K562 (cell line): ENCODE data around the gene MAK. TPM values are rescaled to one million over a fixed set of nuclear protein-coding genes. Genes with fewer than 3 reads are reported as not detected.

ENCODE experiments used
- BACH1 ChIP-seq: fragments of 200-800 bp; sonication (Bioruptor generic); IDR thresholded peaks from 2 replicates; pipeline ENCODE4 v1.6.1; 2016; ENCODE audit warnings: missing genetic modification characterization, missing compliant biosample characterization
- CAMTA2 ChIP-seq: fragments of 250-450 bp; sonication (Bioruptor Pico); conservative IDR thresholded peaks from 2 replicates; pipeline ENCODE4 v1.5.1; 2022
- CHD2 ChIP-seq: IDR thresholded peaks from 2 replicates; pipeline ENCODE4 v1.6.1; 2011; ENCODE audit warnings: low read depth, low read length
- FIP1L1 ChIP-seq: fragments of 200-400 bp; formaldehyde crosslinking; IDR thresholded peaks from 2 replicates; pipeline ENCODE4 v1.6.1; 2018; ENCODE audit warnings: mild to moderate bottlenecking, low read depth, low read length; ENCODE audit not compliant: poor library complexity, severe bottlenecking
- GATAD2B ChIP-seq: fragments of 450-650 bp; IDR thresholded peaks from 2 replicates; pipeline ENCODE4 v1.6.1; 2017; ENCODE audit warnings: mild to moderate bottlenecking, borderline replicate concordance
- HDAC3 ChIP-seq: fragments of 450-650 bp; IDR thresholded peaks from 2 replicates; pipeline ENCODE4 v1.6.1; 2018; ENCODE audit warnings: borderline replicate concordance, mild to moderate bottlenecking, moderate library complexity; ENCODE audit not compliant: partially characterized antibody
- HDAC6 ChIP-seq: IDR thresholded peaks from 2 replicates; pipeline ENCODE4 v1.6.1; 2012; ENCODE audit warnings: low read depth, mild to moderate bottlenecking, control low read depth, inconsistent platforms, low read length, moderate library complexity
- HMG20B ChIP-seq: fragments of 250-450 bp; sonication (Bioruptor Pico); IDR thresholded peaks from 2 replicates; pipeline ENCODE4 v1.5.0; 2021; ENCODE audit warnings: mild to moderate bottlenecking
- HNRNPUL1 ChIP-seq: fragments of 200-400 bp; formaldehyde crosslinking; IDR thresholded peaks from 2 replicates; pipeline ENCODE4 v1.6.1; 2017; ENCODE audit warnings: low read length
- KDM4B ChIP-seq, 2 experiments: fragments of 450-650 bp in 1 of 2; sonication (generic) in 1 of 2; IDR thresholded peaks; 2 replicates each; pipeline ENCODE4 v1.6.1; 2016 to 2017; ENCODE audit warnings: borderline replicate concordance in 2 of 2, antibody characterized with exemption in 1 of 2, low read depth in 1 of 2, mild to moderate bottlenecking in 1 of 2
- NRF1 ChIP-seq, 2 experiments: fragments of 450-650 bp; IDR thresholded peaks in 1 of 2; conservative IDR thresholded peaks in 1 of 2; 2 replicates each; pipeline ENCODE4 v1.6.1; 2014; ENCODE audit warnings: mild to moderate bottlenecking in 2 of 2
- POLR2H ChIP-seq: IDR thresholded peaks from 2 replicates; pipeline ENCODE4 v1.6.1; 2016; ENCODE audit warnings: missing genetic modification characterization, low read depth, mild to moderate bottlenecking, control low read depth, missing compliant biosample characterization, moderate library complexity
- RHOXF2B ChIP-seq: fragments of 250-450 bp; sonication (Bioruptor Pico); conservative IDR thresholded peaks from 2 replicates; pipeline ENCODE4 v1.5.1; 2021
- SMC3 ChIP-seq: conservative IDR thresholded peaks from 2 replicates; pipeline ENCODE4 v1.6.1; 2011; ENCODE audit warnings: low read depth, low read length, improper control_type of control experiment; ENCODE audit not compliant: insufficient read depth
- SRSF1 ChIP-seq: fragments of 200-400 bp; formaldehyde crosslinking; IDR thresholded peaks from 2 replicates; pipeline ENCODE4 v1.6.1; 2017; ENCODE audit warnings: mild to moderate bottlenecking, low read depth, low read length, moderate library complexity
- U2AF1 ChIP-seq: fragments of 200-400 bp; formaldehyde crosslinking; optimal IDR thresholded peaks from 2 replicates; pipeline ENCODE3; 2017; ENCODE audit warnings: mild to moderate bottlenecking, low read depth, low read length, moderate library complexity
- ZFP1 ChIP-seq: fragments of 450-650 bp; formaldehyde crosslinking; IDR thresholded peaks from 2 replicates; pipeline ENCODE4 v1.4.0; 2020; ENCODE audit warnings: mild to moderate bottlenecking, mixed read lengths
- ZNF24 ChIP-seq: fragments of 450-650 bp; IDR thresholded peaks from 2 replicates; pipeline ENCODE4 v1.6.1; 2016
- ZNF41 ChIP-seq: fragments of 250-450 bp; sonication (Bioruptor Pico); conservative IDR thresholded peaks from 2 replicates; pipeline ENCODE4 v1.4.0; 2020; ENCODE audit warnings: mild to moderate bottlenecking
- ZNF589 ChIP-seq: fragments of 200-800 bp; sonication (Bioruptor generic); IDR thresholded peaks from 2 replicates; pipeline ENCODE4 v1.6.1; 2016; ENCODE audit warnings: low read depth, missing genetic modification characterization, missing compliant biosample characterization
- ZNF75A ChIP-seq: fragments of 450-650 bp; formaldehyde crosslinking; IDR thresholded peaks from 2 replicates; pipeline ENCODE4 v1.4.0; 2020; ENCODE audit warnings: mild to moderate bottlenecking
- polyA plus RNA-seq, 8 experiments: library from polyadenylated mRNA; depleted of rRNA in 4 of 8; stranded (reverse) in 5 of 8; unstranded in 3 of 8; fragments of >200 nt; fragmentation: Nextera tagmentation in 2 of 8; fragmentation: Illumina TruSeq in 1 of 8; extraction: Ambion mirVana in 2 of 8; extraction: Trizol in 1 of 8; gene quantifications; 2 replicates each; pipeline versions ENCODE4 v1.2.1 to v1.2.3, GENCODE V29; 2011 to 2014; ENCODE audit warnings: inconsistent platforms in 1 of 8, missing spikeins in 1 of 8
- total RNA-seq, 7 experiments: library from RNA; depleted of rRNA in 6 of 7; stranded (reverse); fragments of >200 nt in 6 of 7; fragmentation: Illumina TruSeq in 2 of 7; extraction: Trizol in 2 of 7; gene quantifications; 2 replicates each; pipeline versions ENCODE4 v1.2.1 to v1.2.3, GENCODE V29; 2011 to 2021; ENCODE audit warnings: low replicate concordance in 1 of 7
- TF ChIP-seq, protein P1 (sequence below): fragments of 250-450 bp; sonication (Bioruptor Pico); IDR thresholded peaks from 2 replicates; pipeline ENCODE4 v1.9.0; 2021; ENCODE audit warnings: mild to moderate bottlenecking, inconsistent platforms
- TF ChIP-seq, protein P2 (sequence below): IDR thresholded peaks from 3 replicates; pipeline ENCODE4 v1.6.1; 2011; ENCODE audit warnings: borderline replicate concordance, mild to moderate bottlenecking, moderate library complexity; ENCODE audit not compliant: insufficient read length; ENCODE audit errors: extremely low read depth
- TF ChIP-seq, protein P3 (sequence below): fragments of 250-450 bp; sonication (Bioruptor Pico); IDR thresholded peaks from 2 replicates; pipeline ENCODE4 v1.5.0; 2021

MAK gene
- total and polyA plus RNA-seq, 9 of the 15 experiments (the other 6 are each of a cell fraction or from before 2014, with no cell fraction given): 0.25 to 1.1 (median 0.53) TPM

- no peak for TF ChIP-seq U2AF1
- no peak for TF ChIP-seq HMG20B
- TF ChIP-seq, protein P1, sequence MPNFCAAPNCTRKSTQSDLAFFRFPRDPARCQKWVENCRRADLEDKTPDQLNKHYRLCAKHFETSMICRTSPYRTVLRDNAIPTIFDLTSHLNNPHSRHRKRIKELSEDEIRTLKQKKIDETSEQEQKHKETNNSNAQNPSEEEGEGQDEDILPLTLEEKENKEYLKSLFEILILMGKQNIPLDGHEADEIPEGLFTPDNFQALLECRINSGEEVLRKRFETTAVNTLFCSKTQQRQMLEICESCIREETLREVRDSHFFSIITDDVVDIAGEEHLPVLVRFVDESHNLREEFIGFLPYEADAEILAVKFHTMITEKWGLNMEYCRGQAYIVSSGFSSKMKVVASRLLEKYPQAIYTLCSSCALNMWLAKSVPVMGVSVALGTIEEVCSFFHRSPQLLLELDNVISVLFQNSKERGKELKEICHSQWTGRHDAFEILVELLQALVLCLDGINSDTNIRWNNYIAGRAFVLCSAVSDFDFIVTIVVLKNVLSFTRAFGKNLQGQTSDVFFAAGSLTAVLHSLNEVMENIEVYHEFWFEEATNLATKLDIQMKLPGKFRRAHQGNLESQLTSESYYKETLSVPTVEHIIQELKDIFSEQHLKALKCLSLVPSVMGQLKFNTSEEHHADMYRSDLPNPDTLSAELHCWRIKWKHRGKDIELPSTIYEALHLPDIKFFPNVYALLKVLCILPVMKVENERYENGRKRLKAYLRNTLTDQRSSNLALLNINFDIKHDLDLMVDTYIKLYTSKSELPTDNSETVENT: peak; percentile 78
- TF ChIP-seq GATAD2B: peak; percentile 65
- peak in 1 of 2 experiments; percentile 81; a peak in 1 of 4 replicates for TF ChIP-seq KDM4B (IDR thresholded peaks at IDR 0.05; ENCODE audit: borderline replicate concordance in 2 of 2, low read depth in 1 of 2)
- TF ChIP-seq, protein P2, sequence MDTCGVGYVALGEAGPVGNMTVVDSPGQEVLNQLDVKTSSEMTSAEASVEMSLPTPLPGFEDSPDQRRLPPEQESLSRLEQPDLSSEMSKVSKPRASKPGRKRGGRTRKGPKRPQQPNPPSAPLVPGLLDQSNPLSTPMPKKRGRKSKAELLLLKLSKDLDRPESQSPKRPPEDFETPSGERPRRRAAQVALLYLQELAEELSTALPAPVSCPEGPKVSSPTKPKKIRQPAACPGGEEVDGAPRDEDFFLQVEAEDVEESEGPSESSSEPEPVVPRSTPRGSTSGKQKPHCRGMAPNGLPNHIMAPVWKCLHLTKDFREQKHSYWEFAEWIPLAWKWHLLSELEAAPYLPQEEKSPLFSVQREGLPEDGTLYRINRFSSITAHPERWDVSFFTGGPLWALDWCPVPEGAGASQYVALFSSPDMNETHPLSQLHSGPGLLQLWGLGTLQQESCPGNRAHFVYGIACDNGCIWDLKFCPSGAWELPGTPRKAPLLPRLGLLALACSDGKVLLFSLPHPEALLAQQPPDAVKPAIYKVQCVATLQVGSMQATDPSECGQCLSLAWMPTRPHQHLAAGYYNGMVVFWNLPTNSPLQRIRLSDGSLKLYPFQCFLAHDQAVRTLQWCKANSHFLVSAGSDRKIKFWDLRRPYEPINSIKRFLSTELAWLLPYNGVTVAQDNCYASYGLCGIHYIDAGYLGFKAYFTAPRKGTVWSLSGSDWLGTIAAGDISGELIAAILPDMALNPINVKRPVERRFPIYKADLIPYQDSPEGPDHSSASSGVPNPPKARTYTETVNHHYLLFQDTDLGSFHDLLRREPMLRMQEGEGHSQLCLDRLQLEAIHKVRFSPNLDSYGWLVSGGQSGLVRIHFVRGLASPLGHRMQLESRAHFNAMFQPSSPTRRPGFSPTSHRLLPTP: no peak
- no peak for TF ChIP-seq FIP1L1
- TF ChIP-seq CHD2: no peak
- no peak for TF ChIP-seq BACH1
- no peak for TF ChIP-seq SMC3
- TF ChIP-seq ZNF24: peak; percentile 81; the same call in 1 of the 2 replicates
- 0 out of 2 replicates have a peak, but pooled peaks have one; percentile 37 for TF ChIP-seq ZNF41 (CRISPR knock-in tag)
- peak; percentile 70 to 75 for TF ChIP-seq NRF1 (conservative IDR thresholded peaks at IDR 0.05 in 1 of 2, IDR thresholded peaks at IDR 0.05 in 1 of 2)
- no peak for TF ChIP-seq ZFP1
- no peak for TF ChIP-seq CAMTA2 (CRISPR knock-in tag)
- TF ChIP-seq HDAC6: no peak
- no peak for TF ChIP-seq ZNF589 (CRISPR knock-in tag)
- peak; percentile 89 for TF ChIP-seq POLR2H (tag)
- TF ChIP-seq HDAC3: peak; percentile 67
- TF ChIP-seq SRSF1: no peak
- TF ChIP-seq HNRNPUL1: no peak
- TF ChIP-seq ZNF75A (CRISPR knock-in tag): no peak
- no peak for TF ChIP-seq RHOXF2B (CRISPR knock-in tag)
- TF ChIP-seq, protein P3, sequence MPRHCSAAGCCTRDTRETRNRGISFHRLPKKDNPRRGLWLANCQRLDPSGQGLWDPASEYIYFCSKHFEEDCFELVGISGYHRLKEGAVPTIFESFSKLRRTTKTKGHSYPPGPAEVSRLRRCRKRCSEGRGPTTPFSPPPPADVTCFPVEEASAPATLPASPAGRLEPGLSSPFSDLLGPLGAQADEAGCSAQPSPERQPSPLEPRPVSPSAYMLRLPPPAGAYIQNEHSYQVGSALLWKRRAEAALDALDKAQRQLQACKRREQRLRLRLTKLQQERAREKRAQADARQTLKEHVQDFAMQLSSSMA (CRISPR knock-in tag): no peak; the same call in 1 of the 2 replicates
Observed at GRCh38 chr6:10886691-10887502, 48.6 kb upstream of the MAK start, which contains the start of gene SYCP2L (continued).
